ENCODE data around the gene ACSL4.

DNA sequence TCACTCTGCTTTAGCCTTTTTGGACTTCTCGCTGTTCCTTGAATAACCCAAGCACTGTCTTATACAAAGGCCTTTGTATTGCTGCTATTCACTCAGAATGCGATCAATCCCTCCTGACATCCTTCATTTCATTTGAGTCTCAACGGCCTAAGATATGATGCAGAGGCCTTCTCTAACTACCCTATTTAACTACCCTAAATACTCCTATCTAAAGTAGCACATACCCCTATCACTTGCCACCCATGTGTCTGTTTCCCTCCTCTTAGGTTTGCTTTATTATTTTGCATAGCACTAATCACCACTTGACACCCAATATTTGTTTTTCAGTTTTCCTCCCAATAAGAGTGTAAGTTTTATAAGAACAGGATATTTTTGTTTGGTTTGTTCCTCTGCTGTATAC is 42.3 kb upstream of the ACSL4 start:
- TF ChIP-seq, protein P1, sequence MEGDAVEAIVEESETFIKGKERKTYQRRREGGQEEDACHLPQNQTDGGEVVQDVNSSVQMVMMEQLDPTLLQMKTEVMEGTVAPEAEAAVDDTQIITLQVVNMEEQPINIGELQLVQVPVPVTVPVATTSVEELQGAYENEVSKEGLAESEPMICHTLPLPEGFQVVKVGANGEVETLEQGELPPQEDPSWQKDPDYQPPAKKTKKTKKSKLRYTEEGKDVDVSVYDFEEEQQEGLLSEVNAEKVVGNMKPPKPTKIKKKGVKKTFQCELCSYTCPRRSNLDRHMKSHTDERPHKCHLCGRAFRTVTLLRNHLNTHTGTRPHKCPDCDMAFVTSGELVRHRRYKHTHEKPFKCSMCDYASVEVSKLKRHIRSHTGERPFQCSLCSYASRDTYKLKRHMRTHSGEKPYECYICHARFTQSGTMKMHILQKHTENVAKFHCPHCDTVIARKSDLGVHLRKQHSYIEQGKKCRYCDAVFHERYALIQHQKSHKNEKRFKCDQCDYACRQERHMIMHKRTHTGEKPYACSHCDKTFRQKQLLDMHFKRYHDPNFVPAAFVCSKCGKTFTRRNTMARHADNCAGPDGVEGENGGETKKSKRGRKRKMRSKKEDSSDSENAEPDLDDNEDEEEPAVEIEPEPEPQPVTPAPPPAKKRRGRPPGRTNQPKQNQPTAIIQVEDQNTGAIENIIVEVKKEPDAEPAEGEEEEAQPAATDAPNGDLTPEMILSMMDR (IDR thresholded peaks at IDR 0.05) = no peak
- no peak for TF ChIP-seq POLR2A (IDR thresholded peaks at IDR 0.05)

Data from prostate gland (tissue), 2 donors.